HCT116 (cell line): ENCODE results near the gene NF2. TPM values are rescaled to one million over a fixed set of nuclear protein-coding genes. Genes with fewer than 3 reads are reported as not detected.

Source experiments
- ATAC-seq: fragments of 200-7000 bp; cut with Tn5 transposase; 2 replicates; pipeline ENCODE4 v1.9.1; 2020; ENCODE audit warnings: mild to moderate bottlenecking, moderate library complexity
- BruUV-seq: library from RNA; stranded (reverse); fragments of 400-500 nt; replicated peaks from 2 replicates; lab custom pipeline; 2021; lab: Mats Ljungman, UMichigan
- CTCF ChIA-PET: fragments of 300-600 bp; sonication (Branson Sonifier 250); formaldehyde crosslinking; loops from one replicate; lab custom pipeline; 2021; ENCODE audit warnings: antibody characterized with exemption; lab: Charles Lee
- POLR2A ChIA-PET: fragments of 300-600, 350-600 bp; sonication (Branson Sonifier 250); formaldehyde crosslinking; loops from one replicate; lab custom pipeline; 2021; ENCODE audit warnings: antibody characterized with exemption; lab: Charles Lee
- RAD21 ChIA-PET, 2 experiments: fragments of 300-600 bp; sonication (Branson Sonifier 250); formaldehyde crosslinking; loops; one replicate each; lab custom pipeline; 2023; ENCODE audit warnings: low total read pairs in 2 of 2; ENCODE audit not compliant: uncharacterized antibody in 2 of 2, unreplicated experiment in 2 of 2, low non-redundant PET in 1 of 2; lab: Charles Lee
- DNase-seq: peaks from one replicate; pipeline ENCODE4 v3.0.0-alpha.2; 2010; ENCODE audit warnings: low read depth, low spot score
- H2AFZ ChIP-seq: fragments of 200-600 bp; shearing (Covaris generic), sonication (generic); 2 replicates; pipeline ENCODE4 v1.6.1; 2017; ENCODE audit warnings: low read depth, mixed run types, mixed read lengths, antibody characterized with exemption, low read length; ENCODE audit not compliant: poor library complexity, severe bottlenecking
- H3K27ac ChIP-seq: 2 replicates; pipeline ENCODE4 v1.5.1; 2012; ENCODE audit warnings: low read depth, low read length
- H3K27me3 ChIP-seq: fragments of 200-600 bp; sonication (generic); 2 replicates; pipeline ENCODE4 v1.6.1; 2016; ENCODE audit warnings: mixed run types, low read length, mixed read lengths; ENCODE audit not compliant: insufficient read depth
- H3K36me3 ChIP-seq, 2 experiments: fragments of 200-500 bp in 1 of 2; fragments of 200-600 bp in 1 of 2; sonication (Bioruptor generic) in 1 of 2; sonication (generic) in 1 of 2; 2 replicates each; pipeline versions ENCODE4 v1.5.1 to v1.6.1; 2014 to 2016; ENCODE audit warnings: low read length in 2 of 2, inconsistent platforms in 1 of 2, mixed read lengths in 1 of 2, mixed run types in 1 of 2; ENCODE audit not compliant: insufficient read depth in 2 of 2, control insufficient read depth in 1 of 2
- H3K4me1 ChIP-seq, 2 experiments: fragments of 200-600 bp in 1 of 2; sonication (generic) in 1 of 2; 2 replicates each; pipeline versions ENCODE4 v1.5.1 to v1.6.1; 2012 to 2017; ENCODE audit warnings: low read length in 2 of 2, inconsistent platforms in 1 of 2, mild to moderate bottlenecking in 1 of 2, mixed read lengths in 1 of 2, mixed run types in 1 of 2, moderate library complexity in 1 of 2; ENCODE audit not compliant: insufficient read depth in 2 of 2, control insufficient read depth in 1 of 2
- H3K4me2 ChIP-seq: fragments of 200-600 bp; sonication (generic); 2 replicates; pipeline ENCODE4 v1.6.1; 2017; ENCODE audit warnings: mixed run types, low read length, mixed read lengths
- H3K4me3 ChIP-seq, 2 experiments: fragments of 200-600 bp in 1 of 2; sonication (generic) in 1 of 2; replicated peaks in 1 of 2; 2 replicates each; pipeline ENCODE4 v1.5.1; 2011 to 2016; ENCODE audit warnings: low read length in 2 of 2, control low read depth in 1 of 2, low read depth in 1 of 2, mild to moderate bottlenecking in 1 of 2, mixed read lengths in 1 of 2, mixed run types in 1 of 2
- H3K79me2 ChIP-seq: fragments of 200-600 bp; sonication (generic); 2 replicates; pipeline ENCODE4 v1.6.1; 2017; ENCODE audit warnings: mild to moderate bottlenecking, mixed run types, low read length, moderate library complexity, mixed read lengths; ENCODE audit not compliant: insufficient read depth
- H3K9ac ChIP-seq: fragments of 200-600 bp; sonication (generic); 2 replicates; pipeline ENCODE4 v1.6.1; 2016; ENCODE audit warnings: low read length, mixed read lengths
- H3K9me2 ChIP-seq: fragments of 200-600 bp; sonication (generic), shearing (Covaris generic); 2 replicates; pipeline ENCODE4 v1.6.1; 2017; ENCODE audit warnings: mixed run types, mild to moderate bottlenecking, moderate library complexity; ENCODE audit not compliant: insufficient read depth
- H3K9me3 ChIP-seq, 2 experiments: fragments of 200-500 bp in 1 of 2; fragments of 200-600 bp in 1 of 2; sonication (Bioruptor generic) in 1 of 2; sonication (generic) in 1 of 2; 2 replicates each; pipeline ENCODE4 v1.6.1; 2014 to 2017; ENCODE audit warnings: low read length in 2 of 2, mixed read lengths in 2 of 2, inconsistent platforms in 1 of 2, low read depth in 1 of 2, mild to moderate bottlenecking in 1 of 2, mixed run types in 1 of 2, moderate library complexity in 1 of 2; ENCODE audit not compliant: control insufficient read depth in 1 of 2, insufficient read depth in 1 of 2
- H4K20me1 ChIP-seq: fragments of 200-600 bp; sonication (generic), shearing (Covaris generic); 2 replicates; pipeline ENCODE4 v1.6.1; 2017; ENCODE audit warnings: mixed run types, mild to moderate bottlenecking, moderate library complexity; ENCODE audit not compliant: insufficient read depth
- CBX3 ChIP-seq: IDR thresholded peaks from 2 replicates; pipeline ENCODE4 v1.6.1; 2012; ENCODE audit warnings: low read depth
- CEBPB ChIP-seq: IDR thresholded peaks from 2 replicates; pipeline ENCODE4 v1.6.1; 2012; ENCODE audit warnings: low read depth
- CTCF ChIP-seq, 3 experiments: fragments of 200-600 bp in 1 of 3; sonication (generic) in 1 of 3; IDR thresholded peaks in 2 of 3; conservative IDR thresholded peaks in 1 of 3; 2 replicates each; pipeline ENCODE4 v1.5.1; 2012 to 2017; ENCODE audit warnings: low read depth in 2 of 3, low read length in 2 of 3, antibody characterized with exemption in 1 of 3, borderline replicate concordance in 1 of 3, control low read depth in 1 of 3, mild to moderate bottlenecking in 1 of 3, mixed read lengths in 1 of 3, mixed run types in 1 of 3, moderate library complexity in 1 of 3; ENCODE audit not compliant: insufficient read depth in 1 of 3
- EGR1 ChIP-seq: IDR thresholded peaks from 2 replicates; pipeline ENCODE4 v1.6.1; 2012; ENCODE audit warnings: low read depth
- EZH2 ChIP-seq: fragments of 200-600 bp; sonication (generic); IDR thresholded peaks from 2 replicates; pipeline ENCODE4 v1.6.1; 2017; ENCODE audit warnings: antibody characterized with exemption, mixed run types
- FOSL1 ChIP-seq: IDR thresholded peaks from 2 replicates; pipeline ENCODE4 v1.6.1; 2012; ENCODE audit warnings: low read depth
- JUND ChIP-seq: IDR thresholded peaks from 2 replicates; pipeline ENCODE4 v1.6.1; 2012
- MAX ChIP-seq: IDR thresholded peaks from 2 replicates; pipeline ENCODE4 v1.6.1; 2012
- POLR2A ChIP-seq: IDR thresholded peaks from 2 replicates; pipeline ENCODE4 v1.7.0; 2011; ENCODE audit warnings: borderline replicate concordance; ENCODE audit not compliant: insufficient read depth, insufficient read length; ENCODE audit errors: extremely low read depth
- RAD21 ChIP-seq: IDR thresholded peaks from 2 replicates; pipeline ENCODE4 v1.6.1; 2012; ENCODE audit warnings: low read depth, mild to moderate bottlenecking
- SIN3A ChIP-seq: IDR thresholded peaks from 2 replicates; pipeline ENCODE4 v1.6.1; 2012; ENCODE audit warnings: low read depth
- SRF ChIP-seq: IDR thresholded peaks from 2 replicates; pipeline ENCODE4 v1.6.1; 2012; ENCODE audit warnings: low read depth
- TCF7L2 ChIP-seq: IDR thresholded peaks from 2 replicates; pipeline ENCODE4 v1.7.0; 2011; ENCODE audit warnings: borderline replicate concordance, inconsistent platforms; ENCODE audit not compliant: insufficient read depth, insufficient read length; ENCODE audit errors: extremely low read depth
- YY1 ChIP-seq: IDR thresholded peaks from 2 replicates; pipeline ENCODE4 v1.6.1; 2011; ENCODE audit warnings: low read length, low read depth, moderate library complexity, mild to moderate bottlenecking; ENCODE audit not compliant: insufficient replicate concordance; ENCODE audit errors: extremely low read depth
- ZBTB33 ChIP-seq: IDR thresholded peaks from 2 replicates; pipeline ENCODE4 v1.6.1; 2011; ENCODE audit warnings: mild to moderate bottlenecking, low read length, moderate library complexity; ENCODE audit not compliant: insufficient replicate concordance; ENCODE audit errors: extremely low read depth
- ZFX ChIP-seq: fragments of 450-650 bp; IDR thresholded peaks from 2 replicates; pipeline ENCODE4 v1.6.1; 2017
- ZNF274 ChIP-seq: fragments of 200-500 bp; sonication (Bioruptor generic); IDR thresholded peaks from 2 replicates; pipeline ENCODE4 v1.6.1; 2014; ENCODE audit warnings: mild to moderate bottlenecking, low read depth, low read length, inconsistent platforms
- intact Hi-C: fragments of 100-400 bp; cut with micrococcal nuclease; formaldehyde crosslinking; loops from 2 replicates; pipeline ENCODE4 v1.10.0; 2022
- total RNA-seq: library from RNA; stranded (reverse); gene quantifications from one replicate; pipeline ENCODE4 v1.2.1, GENCODE V29; 2021; ENCODE audit not compliant: unreplicated experiment

NF2 gene
- total RNA-seq, 1 experiment from 2014 or later = 70.2 TPM

- H3K9me2 ChIP-seq = no peaks in the 10 kb centered on the region
- no peaks in the 10 kb centered on the region for H3K79me2 ChIP-seq
- H3K27ac ChIP-seq = no peak overlapping the region
- no peak overlapping the region for H3K4me2 ChIP-seq
- TF ChIP-seq ZFX (no peak), JUND (no peak), CBX3 (no peak), ZNF274 (no peak), ZBTB33 (no peak), SIN3A (no peak), POLR2A (no peak), TCF7L2 (no peak), EZH2 (no peak), RAD21 (no peak), CTCF (IDR thresholded peaks at IDR 0.05 in 2 of 3, conservative IDR thresholded peaks at IDR 0.05 in 1 of 3; ENCODE audit: borderline replicate concordance in 1 of 3, insufficient read depth in 1 of 3, low read depth in 2 of 3, low read length in 2 of 3) (no peak), MAX (no peak), SRF (no peak), EGR1 (no peak), YY1 (no peak), FOSL1 (no peak), CEBPB (no peak)
- ChIA-PET POLR2A (no interaction called here), CTCF (no interaction called here), RAD21 (no interaction called here)
- H4K20me1 ChIP-seq = no peaks in the 10 kb centered on the region
- no peak for DNase-seq
- no peaks in the 10 kb centered on the region for H3K4me1 ChIP-seq
- intact Hi-C loops = no loop called here
- no peaks in the 10 kb centered on the region for H3K27me3 ChIP-seq
- no peak overlapping the region for H3K9ac ChIP-seq
- H2AFZ ChIP-seq = no peak overlapping the region
- no peak overlapping the region for H3K4me3 ChIP-seq
- peaks cover 5 to 19% of the 10 kb centered on the region in 2 experiments; a peak in 2 of 4 replicates for H3K36me3 ChIP-seq
- ATAC-seq = no peak
- H3K9me3 ChIP-seq = no peaks in the 10 kb centered on the region
- BruUV-seq = no TSS peak
Measured at GRCh38 chr22:29654420-29654819, 51.0 kb downstream of the NF2 start.
